ENCODE results near the gene THRAP3.

THRAP3 gene

DNA sequence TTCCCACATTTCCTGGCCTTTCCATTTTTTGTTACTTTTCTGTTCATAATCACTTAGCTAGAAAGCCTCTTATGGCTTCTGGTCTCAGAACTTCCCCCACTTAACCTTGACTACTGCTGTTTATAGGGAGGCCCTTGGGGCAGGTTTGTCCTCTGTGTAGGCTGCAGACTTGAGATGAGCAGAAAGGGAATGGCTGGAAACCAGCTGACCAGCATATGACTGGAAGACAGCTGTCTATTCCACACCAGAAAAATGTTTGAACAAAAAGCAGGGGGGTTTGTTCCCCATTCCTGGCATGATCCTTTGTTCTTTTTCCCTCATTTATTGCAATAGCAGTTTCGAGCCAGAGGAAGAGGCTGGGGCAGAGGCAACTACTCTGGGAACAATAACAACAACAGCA lies 77.0 kb downstream of the THRAP3 start:
- no peak for ATAC-seq

DNA sequence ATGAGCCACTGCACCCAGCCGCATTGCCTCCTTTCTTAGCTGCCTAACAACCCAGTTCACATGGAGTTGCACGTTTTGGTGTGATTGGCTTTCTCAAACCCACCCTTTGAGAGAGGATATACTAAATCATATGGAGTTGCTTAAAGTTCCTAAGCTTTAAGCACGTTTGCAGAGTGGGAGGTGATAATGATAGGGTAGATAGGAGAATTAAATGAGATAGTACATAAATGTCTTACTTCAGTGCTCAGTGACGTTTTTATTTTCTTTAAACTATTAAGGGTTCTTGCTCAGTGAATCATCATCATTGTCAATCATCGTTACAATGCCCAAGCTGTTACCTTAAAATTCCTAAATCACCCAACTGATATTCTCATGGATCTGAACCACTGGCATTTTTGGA lies 79.0 kb downstream of the THRAP3 start:
- no peak for ATAC-seq

DNA sequence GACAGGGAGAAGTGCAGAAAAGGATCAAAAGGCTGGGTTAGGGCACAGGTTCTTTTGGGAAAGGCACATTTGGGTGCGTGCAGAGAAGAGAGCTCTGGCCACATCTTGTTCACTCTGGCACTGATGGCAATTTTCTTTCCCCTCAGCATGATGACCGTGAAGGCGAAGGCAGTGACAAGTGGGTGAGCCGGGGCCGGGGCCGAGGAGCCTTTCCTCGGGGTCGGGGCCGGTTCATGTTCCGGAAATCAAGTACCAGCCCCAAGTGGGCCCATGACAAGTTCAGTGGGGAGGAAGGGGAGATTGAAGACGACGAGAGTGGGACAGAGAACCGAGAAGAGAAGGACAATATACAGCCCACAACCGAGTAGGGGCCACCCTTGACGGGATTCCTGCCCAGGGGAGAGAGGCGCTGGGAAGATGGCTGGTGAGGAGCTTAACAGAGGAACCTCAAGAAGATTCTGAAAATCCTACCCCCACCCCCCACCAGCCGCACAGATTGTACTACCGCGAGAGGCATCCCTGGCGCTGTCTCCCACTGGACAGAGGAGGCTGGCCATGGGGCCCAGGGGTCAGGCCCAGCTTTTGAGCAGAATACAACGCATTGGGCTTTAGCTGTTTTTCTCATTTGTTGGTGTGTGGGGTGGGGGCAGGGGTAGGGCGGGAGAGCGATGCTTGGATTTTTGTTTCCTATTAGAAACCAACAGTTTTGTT lies 79.6 kb downstream of the THRAP3 start:
- ATAC-seq: no peak

DNA sequence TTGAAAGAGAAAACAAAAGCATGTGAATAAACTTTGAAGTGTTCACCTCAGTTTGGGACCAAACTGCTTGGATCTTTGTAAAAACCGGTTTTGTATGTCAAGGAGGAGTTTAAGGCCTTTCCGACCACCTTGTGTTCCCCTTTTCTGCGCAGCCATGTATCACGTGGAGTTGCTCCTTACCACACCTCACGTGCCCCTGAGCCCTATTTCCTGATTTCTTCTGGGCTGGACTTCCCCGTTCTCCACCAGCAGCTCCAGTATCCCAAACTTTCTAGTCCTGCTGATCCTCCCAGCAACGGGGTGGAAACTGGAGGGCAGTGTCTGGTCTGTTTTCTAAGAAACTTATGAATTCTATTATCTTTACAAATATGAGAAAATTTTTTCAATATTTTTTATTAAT lies 80.3 kb downstream of the THRAP3 start:
- no peak for ATAC-seq

DNA sequence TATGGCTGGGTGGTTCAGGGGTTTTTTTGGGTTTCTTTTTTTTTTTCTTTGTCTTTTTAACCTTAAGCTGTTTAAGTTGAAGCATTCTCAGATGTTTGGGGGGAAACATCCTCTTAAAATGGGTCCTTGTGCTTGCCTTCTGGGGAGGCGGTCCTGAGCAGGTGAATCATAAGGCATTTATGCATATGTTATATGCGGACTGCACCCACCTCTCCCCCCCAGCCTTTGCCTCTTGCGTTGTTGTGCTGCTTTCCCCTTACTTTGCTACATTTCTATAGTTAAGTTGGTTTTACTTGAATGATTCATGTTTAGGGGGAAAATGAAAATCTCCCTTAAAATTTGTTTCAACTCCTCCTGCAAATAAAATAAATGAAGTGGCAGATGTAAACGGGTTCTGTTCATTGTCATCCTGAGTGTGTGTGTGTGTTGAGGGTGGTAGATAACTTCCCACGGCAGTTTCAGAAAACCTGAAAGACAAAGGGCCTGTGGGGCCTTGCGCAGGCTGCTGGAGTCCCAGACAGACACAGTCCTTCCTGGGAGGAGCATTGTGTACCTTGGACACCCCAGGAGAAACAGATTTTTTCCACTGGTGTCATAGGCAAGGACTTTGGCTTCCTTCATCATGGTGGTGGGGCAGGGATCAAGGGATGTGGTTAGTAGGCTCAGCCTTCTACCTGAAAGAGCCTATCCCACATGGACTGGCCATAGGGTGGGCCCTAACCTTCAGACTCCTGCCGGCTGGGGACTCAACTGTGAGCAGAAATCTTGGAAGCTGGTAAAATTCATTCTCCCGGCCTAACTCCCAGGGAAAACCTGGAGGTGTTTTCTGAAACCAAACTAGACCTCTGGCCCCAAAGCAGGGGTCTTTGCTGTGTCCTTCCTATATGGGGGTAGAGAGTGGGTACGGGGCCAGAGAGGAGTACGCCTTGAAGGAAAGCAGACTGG lies 81.0 kb downstream of the THRAP3 start:
- peak in 1 of 2 donors; percentile 4 for ATAC-seq

DNA sequence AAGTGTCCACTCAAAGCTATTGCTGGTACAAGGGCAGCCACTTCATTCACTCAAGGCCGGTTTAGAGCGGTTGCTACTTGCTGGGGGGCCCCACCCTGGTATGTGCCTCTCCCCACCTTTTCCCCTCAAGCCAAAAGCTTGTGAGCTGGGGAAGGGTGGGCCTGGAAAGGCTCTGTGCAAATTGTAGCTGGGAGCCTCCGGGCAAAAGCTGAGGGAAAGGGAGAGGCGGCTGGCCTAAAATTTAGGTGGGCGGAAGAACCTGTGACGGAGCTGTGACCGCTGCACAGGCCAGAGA lies 81.6 kb downstream of the THRAP3 start:
- no peak for ATAC-seq

DNA sequence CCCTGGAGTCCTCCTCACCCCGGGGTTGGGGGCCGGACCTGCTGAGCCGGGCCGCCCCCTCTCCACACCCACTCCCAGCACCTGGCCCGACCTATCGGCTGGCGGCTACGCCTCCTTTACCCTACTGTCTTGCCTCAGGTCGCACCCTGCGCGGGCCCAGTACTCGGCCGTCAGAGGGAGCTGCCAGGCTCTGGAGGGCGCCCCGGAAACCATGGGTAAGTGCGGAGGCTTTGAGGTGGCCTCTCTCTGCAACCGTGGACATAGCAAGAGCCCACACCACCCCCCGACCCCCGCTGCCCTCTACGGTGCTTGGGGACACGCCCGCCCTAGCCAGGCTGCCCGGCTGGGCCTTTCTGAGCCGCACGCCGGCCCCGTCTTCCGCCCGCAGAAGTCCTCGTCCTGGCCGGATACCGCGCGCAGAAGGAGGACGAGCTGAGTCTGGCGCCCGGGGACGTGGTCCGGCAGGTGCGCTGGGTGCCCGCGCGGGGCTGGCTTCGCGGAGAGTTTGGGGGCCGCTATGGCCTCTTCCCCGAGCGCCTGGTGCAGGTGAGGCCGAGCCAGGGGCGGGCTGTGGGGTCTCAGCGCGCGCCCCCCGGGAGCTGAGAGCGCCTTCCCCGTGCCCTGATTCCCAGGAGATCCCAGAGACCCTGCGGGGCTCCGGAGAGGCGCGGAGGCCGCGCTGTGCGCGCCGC lies 82.1 kb downstream of the THRAP3 start, which contains the start of gene SH3D21:
Gene SH3D21 (plus strand): TSS at position 159 of the 692 bp plus-strand sequence. CDS start 53 bp downstream, at position 212.
- ATAC-seq: peak; percentile 25 to 42

DNA sequence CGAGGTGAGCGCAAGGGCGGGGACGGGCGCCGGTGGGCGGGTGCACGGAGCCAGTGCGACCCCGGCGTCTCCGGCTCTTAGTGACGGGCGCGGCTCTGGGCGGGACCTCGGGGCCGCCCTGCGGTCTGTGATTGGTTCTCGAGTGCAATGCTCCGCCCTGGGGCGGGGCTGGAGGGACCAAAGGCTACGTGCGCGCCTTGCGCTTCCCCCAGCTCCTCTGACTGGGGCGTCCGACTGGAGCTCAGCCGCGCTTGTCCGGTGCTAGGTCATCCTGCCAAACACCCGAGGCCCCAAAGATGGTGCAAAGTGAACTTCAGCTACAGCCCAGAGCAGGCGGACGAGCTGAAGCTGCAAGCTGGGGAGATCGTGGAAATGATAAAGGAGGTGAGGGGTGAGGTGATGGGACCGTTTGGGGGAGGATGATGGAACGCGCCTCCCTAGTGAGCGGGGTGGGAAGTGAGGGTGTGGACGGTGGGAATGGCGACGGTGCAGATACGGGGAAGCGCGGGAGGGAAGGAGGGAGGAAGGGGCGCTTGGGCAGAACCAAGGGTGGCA lies 82.7 kb downstream of the THRAP3 start:
- ATAC-seq: peak; percentile 98 to 99

DNA sequence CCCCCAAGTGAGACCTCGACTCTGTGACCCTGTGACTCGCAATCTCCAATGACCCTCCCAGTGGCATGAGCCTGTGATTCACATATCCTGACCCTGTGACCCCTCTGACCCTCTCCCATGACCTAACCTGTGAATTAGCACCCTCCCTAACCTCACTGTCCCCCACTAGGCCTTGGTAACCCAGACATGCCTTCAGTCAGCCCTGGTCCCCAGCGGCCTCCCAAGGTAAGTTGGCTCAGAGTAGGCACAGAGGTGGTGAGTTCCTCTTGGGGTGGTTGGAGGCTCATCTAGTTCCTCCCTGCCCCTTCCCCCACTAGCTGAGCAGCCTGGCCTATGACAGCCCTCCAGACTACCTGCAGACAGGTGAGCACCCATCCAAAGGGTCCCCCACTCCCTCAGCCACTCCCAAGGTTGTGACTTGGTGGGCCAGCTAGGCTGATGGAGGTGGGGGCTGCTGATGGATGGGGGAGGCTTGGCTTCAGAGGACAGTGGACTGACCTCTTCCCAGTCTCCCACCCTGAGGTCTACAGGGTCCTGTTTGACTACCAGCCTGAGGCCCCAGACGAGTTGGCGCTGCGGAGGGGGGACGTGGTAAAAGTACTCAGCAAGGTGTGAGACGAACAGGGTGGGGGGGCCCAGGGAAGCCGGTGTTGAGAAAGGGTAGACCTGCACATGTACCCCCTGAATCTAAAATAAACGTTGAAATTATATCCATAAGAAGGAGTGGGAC lies 83.5 kb downstream of the THRAP3 start:
- no peak for ATAC-seq

DNA sequence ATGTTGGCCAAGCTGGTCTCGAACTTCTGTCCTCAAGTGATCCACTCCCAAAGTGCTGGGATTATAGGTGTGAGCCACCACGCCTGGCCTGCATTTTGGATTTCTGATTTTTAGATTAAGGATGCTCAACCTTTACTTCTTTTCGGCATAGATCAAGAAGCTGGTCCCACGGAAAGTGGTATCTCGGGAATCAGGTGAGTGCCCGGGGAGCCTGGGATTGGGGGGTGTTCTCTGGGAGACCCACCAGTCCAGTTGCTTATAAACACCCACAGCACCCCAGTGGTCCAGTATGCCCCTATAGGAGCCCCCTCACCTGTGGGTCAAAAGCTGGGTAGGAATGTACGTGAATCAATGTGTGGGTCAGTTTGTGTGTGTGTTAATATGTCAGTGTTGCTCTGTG lies 85.2 kb downstream of the THRAP3 start:
- no peak for ATAC-seq

DNA sequence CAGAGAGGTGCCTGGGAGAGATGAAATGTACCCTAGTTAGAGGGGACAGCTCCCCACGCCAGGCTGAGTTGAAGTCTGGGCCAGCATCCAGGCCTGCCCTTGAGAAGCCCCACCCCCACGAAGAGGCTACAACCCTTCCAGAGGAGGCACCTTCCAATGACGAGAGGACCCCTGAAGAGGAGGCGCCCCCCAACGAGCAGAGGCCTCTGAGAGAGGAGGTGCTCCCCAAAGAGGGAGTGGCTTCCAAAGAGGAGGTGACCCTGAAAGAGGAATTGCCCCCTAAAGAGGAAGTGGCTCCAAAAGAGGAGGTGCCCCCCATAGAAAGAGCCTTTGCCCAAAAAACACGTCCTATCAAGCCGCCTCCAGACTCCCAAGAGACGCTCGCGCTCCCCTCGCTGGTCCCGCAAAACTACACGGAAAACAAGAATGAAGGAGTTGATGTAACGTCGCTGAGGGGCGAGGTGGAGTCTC lies 96.1 kb downstream of the THRAP3 start:
- ATAC-seq: no peak

DNA sequence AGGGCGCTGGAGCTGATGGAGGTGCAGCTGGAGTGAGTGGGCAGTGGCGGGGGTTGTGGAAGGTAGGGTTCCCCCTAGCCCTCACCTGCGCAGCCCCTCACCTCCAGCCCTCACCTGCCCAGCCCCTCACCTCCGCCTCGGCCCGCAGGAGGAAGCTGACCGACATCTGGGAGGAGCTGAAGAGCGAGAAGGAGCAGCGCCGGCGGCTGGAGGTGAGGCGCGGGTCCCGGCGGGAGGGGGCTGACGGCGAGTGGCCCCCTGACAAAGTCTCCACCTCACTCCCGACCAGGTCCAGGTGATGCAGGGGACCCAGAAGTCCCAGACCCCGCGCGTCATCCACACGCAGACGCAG lies 96.5 kb downstream of the THRAP3 start:
- no peak for ATAC-seq

DNA sequence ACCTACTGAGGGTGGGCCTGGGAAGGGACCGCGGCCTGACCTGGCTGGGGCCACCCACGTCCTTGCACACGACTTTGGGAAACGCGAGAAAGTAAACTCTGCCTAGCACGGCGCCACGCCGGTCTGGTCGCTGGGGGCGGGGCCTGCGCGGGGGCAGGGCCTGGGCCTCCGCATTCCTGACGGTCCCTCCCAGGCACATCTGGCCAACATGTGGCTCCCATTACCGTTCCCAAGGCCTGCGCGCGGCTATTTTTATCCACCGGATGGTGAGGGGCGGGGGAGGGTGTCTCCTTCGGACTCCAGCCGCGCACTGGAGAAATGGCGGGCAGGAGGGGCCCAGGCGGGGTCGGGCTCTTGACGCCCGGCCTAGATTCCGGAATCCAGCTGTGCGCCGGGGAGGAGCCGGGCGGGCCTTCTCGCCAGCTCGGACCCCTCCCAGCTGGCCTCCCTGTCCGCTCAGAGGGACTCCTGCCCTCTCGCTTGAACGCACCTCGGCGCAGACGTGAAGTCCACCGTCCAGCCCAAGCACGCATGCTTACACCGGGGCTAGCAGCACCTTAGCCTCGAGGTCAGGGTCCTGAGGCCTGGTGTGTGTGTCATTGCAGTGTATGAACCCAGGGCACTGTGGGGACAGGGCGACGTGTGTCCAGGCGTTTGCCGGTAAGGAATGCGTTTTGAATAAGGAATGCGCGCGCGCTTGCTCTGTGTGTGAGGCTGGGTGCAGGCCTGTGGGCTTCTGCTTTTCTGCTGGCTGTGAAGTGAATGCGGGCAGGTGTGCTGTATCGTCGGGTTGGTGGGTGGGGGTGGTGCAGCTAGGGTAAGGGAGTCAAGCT lies 97.1 kb downstream of the THRAP3 start:
- ATAC-seq: peak; percentile 12 to 27

DNA sequence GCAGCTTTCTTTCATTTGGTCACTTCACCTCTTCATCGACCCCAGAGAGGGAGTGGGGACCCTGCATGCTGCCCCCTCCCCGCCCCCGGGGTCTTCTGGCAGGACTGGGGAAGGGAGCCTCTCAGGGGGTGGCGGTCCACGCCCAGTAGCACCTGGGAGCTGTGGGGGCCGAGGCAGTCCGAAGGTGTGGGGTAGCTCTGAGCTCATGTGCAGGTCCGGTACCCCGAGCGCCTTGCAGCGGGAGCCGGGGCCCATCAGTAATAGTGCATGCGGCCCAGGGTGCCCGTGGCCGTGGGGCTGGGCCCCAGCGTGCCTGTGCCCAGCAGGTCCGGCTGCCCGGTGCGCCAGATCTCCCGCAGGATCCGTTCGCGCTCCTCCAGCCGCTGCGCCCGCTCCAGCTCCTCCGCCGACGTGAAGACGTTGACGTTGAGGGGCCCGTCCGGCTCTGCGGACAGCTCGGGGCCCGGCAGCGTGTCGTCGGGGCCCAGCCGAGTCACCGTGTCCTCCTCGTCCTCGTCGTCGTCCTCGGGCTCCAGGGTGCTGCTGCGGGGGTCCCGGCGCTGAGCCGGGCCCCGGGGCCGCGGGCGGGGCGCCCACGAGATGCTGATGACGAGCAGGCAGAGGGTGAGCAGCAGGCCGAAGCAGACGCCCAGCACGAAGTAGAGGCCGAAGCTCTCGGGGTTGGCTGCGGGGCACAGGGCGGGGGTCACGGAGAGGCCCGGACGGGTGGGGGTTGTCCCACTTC lies 98.0 kb downstream of the THRAP3 start:
- ATAC-seq: no peak

DNA sequence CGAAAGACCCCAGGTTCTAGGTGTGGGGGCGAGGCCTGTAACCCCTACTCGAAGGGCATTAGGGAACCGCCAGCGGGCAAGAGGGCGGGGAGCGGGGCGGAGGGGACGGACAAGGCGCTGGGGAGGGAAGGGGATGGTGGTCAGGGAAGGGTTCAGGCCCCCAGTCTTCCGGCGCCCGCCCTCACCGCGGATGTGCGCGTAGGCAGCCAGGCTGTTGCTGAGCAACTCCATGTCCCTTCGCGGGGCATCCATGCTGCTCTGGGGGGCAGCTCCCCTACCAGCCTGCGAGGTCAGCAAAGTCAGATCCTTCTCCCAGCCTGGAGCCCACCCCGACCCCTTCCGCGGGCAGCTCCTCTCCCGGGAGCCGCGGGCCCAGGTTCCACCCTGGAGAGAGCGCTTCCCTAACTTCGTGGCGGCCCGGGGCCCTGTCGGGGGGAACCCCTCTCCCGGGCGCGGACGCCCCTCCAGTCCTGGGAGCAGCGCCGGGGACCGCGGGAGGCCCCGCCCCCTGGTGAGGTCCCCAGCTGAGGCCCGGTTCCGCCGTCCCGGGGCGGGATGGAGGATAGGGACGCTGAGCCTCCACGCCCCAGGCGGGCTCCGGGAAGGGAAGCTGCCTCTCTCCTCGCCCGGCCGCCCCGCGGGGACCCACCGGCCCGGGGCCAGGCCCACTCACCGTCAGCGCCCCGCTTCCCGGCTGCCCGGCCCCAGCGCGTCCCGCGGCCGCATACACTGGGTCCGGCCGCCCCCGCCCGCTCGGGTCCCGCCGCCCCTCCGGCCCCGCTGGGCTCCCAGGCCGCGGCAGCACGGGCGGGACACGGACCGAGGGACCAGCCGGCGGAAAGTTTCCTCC lies 98.8 kb downstream of the THRAP3 start:
- peak; percentile 36 to 41 for ATAC-seq

DNA sequence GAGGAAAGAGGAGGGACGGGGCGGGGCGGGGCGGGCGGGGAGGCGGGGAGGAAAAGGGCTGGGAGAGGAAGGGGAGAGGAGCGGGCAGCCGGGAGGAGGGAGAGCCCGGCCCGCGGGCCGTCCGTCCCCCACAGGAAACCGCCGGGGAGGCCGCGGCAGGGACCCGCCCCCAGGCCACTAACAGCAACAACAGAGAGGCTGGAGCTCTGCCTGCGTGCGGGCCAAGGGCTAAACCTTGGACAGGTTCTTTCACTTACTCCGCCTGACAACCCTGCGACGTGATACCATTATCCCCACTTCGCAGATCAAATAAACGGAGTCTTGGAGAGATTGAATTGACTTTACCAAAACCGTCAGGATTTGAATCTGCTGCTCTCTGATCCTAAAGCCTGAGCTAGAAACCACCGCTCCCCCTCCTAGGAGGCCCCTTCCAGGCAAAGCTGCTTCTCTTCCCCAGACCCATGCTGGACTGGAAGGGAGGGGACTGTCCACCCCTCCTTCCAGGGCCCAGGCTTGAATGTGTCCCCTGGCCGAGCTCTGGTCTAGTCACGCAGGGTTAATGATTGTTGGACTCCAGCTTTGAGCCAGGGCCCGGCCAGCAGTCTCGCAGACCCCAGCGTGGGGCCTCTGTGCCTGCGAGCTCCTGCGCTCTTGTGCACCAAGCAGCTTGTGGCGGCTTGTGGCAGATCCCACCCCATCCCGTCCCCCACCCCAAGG lies 99.6 kb downstream of the THRAP3 start, which contains the start of gene EVA1B:
Gene EVA1B (minus strand): TSS at position 10 of the 717 bp plus-strand sequence. CDS start 608 bp downstream, outside the sequence.
- ATAC-seq: peak; percentile 47 to 52

DNA sequence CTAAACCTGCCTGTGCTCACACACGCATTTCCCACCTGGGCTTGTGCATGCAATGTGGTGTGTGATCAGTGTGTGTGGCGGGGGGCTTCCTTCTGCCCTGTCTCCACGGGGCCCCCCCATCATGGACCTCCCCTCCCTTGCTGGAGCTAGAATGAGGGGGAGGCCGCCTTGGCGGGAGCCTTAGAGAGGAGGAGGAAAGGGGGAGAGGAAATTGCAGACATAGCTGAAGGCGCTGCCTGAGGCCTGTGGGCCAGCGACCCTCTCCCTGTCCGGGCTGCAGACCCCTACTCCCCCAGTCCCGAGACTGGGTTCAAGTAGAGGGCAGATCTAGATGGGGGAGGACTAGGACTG lies 100.1 kb downstream of the THRAP3 start:
- no peak for ATAC-seq

DNA sequence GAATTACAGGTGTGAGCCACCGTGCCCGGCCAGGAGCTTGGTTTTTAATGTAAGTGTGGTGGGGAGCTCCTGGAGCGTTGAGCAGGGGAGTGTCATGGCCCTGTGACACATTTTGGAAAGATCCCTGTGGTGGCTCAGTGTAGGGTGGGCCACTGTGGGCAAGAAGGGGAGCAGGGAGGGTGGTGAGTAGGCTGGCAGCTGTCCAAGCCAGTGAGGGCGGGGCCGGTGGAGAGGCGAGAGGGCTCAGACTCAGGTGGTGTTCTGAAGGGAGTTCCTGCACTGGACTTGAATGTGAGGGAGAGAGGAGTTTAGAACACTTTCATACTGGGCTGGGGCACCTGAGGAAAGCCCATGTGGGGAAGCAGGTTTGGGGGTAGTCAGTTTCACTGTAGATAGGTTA lies 102.3 kb downstream of the THRAP3 start:
- ATAC-seq: no peak

All from activated CD4-positive, CD25-positive, alpha-beta regulatory T cell treated with anti-CD3 and anti-CD28 coated beads, Interleukin-2, amount 50 U/mL, for 24 hours (primary cell).